Mesothelial cell of epicardium (in vitro differentiated cells): Measurements from ENCODE around the gene ZNF226. TPM values are rescaled to one million over a fixed set of nuclear protein-coding genes. Genes with fewer than 3 reads are reported as not detected.
"Not testable (repeated sequence)": the region's sequence is repeated elsewhere in the genome, so short reads cannot be mapped to it uniquely, and the experiment has no call there.

Experiments
- DNase-seq, 2 experiments: peaks; one replicate each; pipeline ENCODE4 v3.0.0; 2021; ENCODE audit warnings: low spot score in 2 of 2; ENCODE audit not compliant: unreplicated experiment in 2 of 2
- H3K27ac Mint-ChIP-seq: 2 replicates; pipeline ENCODE4 v1.8.0; 2021; ENCODE audit warnings: mixed read lengths
- H3K27me3 Mint-ChIP-seq: 2 replicates; pipeline ENCODE4 v1.8.0; 2021; ENCODE audit warnings: low read depth, mixed read lengths
- H3K36me3 Mint-ChIP-seq: 2 replicates; pipeline ENCODE4 v1.8.0; 2021; ENCODE audit warnings: mixed read lengths
- H3K4me1 Mint-ChIP-seq: 2 replicates; pipeline ENCODE4 v1.8.0; 2021; ENCODE audit warnings: mixed read lengths
- H3K4me3 Mint-ChIP-seq: 2 replicates; pipeline ENCODE4 v1.8.0; 2021; ENCODE audit warnings: mild to moderate bottlenecking, moderate library complexity, mixed read lengths
- H3K9me3 Mint-ChIP-seq: 2 replicates; pipeline ENCODE4 v1.8.0; 2021; ENCODE audit warnings: mixed read lengths
- total RNA-seq: library from RNA; stranded (reverse); gene quantifications from 3 replicates; pipeline ENCODE4 v1.2.1, GENCODE V29; 2021
- TF ChIP-seq, protein P1 (sequence below): fragments of 200-600 bp; sonication (generic); IDR thresholded peaks from one replicate; pipeline ENCODE4 v1.5.0; 2021; ENCODE audit warnings: antibody characterized with exemption; ENCODE audit not compliant: unreplicated experiment

The ZNF226 gene
- total RNA-seq, 1 donor from 2014 or later, result 38.2 TPM

DNA sequence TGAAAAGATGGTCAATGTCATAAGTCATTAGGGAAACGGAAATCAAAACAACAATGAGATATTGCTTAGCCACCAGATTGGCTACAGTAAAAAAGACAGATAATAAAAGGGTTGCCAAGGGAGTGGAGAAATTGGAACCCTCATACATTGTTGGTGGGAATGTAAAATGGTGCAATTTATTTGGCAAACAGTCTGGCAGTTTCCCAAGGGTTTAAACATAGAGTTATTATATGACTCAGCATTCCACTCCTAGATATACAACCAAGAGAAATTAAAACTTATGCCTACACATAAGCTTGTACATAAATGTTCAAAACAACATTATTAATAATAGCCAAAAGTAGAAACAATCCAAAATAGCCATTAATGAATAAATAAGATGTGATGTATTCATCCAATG is 37.6 kb downstream of the ZNF226 start:
- Mint-ChIP-seq H3K4me3 (no peak overlapping the region), H3K9me3 (peaks cover 21% of the 10 kb centered on the region), H3K27ac (no peak overlapping the region), H3K27me3 (peaks cover 15% of the 10 kb centered on the region), H3K4me1 (no peaks in the 10 kb centered on the region), H3K36me3 (peaks cover 5% of the 10 kb centered on the region)
- DNase-seq, result no peak
- TF ChIP-seq, protein P1, sequence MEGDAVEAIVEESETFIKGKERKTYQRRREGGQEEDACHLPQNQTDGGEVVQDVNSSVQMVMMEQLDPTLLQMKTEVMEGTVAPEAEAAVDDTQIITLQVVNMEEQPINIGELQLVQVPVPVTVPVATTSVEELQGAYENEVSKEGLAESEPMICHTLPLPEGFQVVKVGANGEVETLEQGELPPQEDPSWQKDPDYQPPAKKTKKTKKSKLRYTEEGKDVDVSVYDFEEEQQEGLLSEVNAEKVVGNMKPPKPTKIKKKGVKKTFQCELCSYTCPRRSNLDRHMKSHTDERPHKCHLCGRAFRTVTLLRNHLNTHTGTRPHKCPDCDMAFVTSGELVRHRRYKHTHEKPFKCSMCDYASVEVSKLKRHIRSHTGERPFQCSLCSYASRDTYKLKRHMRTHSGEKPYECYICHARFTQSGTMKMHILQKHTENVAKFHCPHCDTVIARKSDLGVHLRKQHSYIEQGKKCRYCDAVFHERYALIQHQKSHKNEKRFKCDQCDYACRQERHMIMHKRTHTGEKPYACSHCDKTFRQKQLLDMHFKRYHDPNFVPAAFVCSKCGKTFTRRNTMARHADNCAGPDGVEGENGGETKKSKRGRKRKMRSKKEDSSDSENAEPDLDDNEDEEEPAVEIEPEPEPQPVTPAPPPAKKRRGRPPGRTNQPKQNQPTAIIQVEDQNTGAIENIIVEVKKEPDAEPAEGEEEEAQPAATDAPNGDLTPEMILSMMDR, result no peak

DNA sequence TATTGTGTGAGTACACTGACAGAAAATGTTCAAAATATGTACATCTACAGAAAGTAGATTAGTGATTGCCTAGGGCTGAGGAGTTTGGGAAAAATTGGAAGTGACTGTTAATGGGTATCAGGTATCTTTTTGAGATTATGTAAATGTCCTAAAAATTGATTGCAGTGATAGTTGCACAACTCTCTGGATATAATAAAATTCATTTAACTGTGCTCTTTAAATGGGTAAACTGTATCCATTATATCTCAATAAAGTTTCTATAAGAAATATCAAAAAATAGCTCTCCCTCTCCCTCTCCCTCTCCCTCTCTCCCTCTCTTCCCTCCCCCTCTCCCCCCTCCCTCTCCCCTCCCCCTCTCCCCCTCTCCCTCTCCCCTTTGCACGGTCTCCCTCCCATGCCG is 38.1 kb downstream of the ZNF226 start:
- no peak overlapping the region for H3K4me3 Mint-ChIP-seq
- H3K27me3 Mint-ChIP-seq, result peaks cover 15% of the 10 kb centered on the region
- H3K27ac Mint-ChIP-seq, result no peak overlapping the region
- H3K4me1 Mint-ChIP-seq, result peaks cover 3% of the 10 kb centered on the region
- peaks cover 5% of the 10 kb centered on the region for H3K36me3 Mint-ChIP-seq
- no peak for DNase-seq
- TF ChIP-seq, protein P1, result no peak
- H3K9me3 Mint-ChIP-seq, result peaks cover 21% of the 10 kb centered on the region

DNA sequence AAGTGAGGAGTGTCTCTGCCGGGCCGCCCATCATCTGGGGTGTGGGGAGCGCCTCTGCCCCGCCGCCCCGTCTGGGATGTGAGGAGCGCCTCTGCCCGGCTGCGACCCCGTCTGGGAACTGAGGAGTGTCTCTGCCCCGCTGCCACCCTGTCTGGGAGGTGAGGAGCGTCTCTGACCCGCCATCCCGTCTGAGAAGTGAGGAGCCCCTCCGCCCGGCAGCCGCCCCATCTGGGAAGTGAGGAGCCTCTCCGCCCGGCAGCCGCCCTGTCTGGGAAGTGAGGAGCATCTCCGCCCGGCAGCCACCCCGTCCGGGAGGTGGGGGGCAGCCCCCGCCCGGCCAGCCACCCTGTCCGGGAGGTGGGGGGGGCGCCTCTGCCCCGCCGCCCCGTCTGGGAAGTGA is 39.0 kb downstream of the ZNF226 start:
- DNase-seq, H3K4me3 Mint-ChIP-seq, H3K27ac Mint-ChIP-seq, H3K4me1 Mint-ChIP-seq, H3K36me3 Mint-ChIP-seq: not testable (repeated sequence)
- peaks cover 15% of the 10 kb centered on the region for H3K27me3 Mint-ChIP-seq
- peaks cover 21% of the 10 kb centered on the region for H3K9me3 Mint-ChIP-seq

DNA sequence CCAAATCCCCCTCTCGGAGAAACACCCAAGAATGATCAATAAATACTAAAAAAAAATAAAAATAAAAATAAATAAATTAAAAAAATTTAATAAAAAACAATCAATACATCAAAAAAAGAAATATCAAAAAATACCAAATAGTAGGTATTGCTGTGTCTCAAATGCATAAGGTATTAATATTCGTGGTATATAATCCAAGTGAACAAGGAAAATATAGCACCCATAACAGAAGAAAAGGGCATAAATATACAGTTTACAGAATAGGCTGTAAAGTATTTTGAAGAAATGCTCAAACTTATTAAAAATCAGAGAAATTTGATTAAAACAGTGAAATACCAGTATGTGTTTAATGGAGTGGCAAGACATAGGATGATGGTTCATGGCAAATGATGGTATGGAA is 39.9 kb downstream of the ZNF226 start:
- Mint-ChIP-seq H3K27ac (no peak overlapping the region), H3K4me1 (peaks cover 6% of the 10 kb centered on the region), H3K27me3 (peaks cover 15% of the 10 kb centered on the region), H3K36me3 (peaks cover 5% of the 10 kb centered on the region), H3K9me3 (peaks cover 21% of the 10 kb centered on the region), H3K4me3 (no peak overlapping the region)
- no peak for DNase-seq
- TF ChIP-seq, protein P1, result no peak

DNA sequence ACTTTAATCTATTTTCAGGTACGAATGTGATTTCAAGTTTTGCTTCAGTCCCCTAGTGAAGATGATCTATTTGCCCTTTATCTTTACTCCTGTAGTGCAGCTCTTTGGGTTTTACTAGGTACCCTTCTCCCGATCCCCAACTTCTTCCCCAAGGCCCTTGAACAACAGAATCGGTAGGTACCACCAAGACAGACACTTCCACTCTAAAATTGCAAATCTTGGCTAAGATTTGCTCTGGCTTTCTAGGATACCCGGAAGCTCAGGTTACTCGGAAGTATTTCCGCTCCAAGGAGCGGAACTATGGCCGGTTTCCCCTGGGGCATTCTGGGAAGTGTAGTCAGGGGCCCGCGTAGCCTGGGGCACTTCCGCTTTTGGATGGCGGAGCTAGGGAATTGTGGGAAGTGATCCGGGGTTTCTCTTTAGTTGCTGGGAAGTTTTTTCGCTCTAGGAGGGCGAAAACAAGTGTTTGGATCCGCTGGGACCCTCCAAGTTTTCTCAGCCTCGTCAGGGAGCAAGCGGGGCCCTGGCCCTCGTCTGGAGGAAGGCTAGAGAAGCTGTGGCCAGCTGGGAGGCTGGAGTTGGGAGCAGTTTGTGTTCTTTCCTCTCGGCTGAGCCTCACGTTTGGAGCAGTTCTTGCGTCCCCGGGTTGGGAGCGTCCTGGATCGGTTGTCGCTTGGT is 42.4 kb downstream of the ZNF226 start:
- peak; percentile 67 to 85 for DNase-seq
- peaks cover 6% of the 10 kb centered on the region for H3K4me1 Mint-ChIP-seq
- H3K27me3 Mint-ChIP-seq, result peaks cover 14% of the 10 kb centered on the region
- H3K4me3 Mint-ChIP-seq, result peak overlapping the region; percentile 91
- H3K9me3 Mint-ChIP-seq, result peaks cover 21% of the 10 kb centered on the region
- peaks cover 5% of the 10 kb centered on the region for H3K36me3 Mint-ChIP-seq
- peak overlapping the region; percentile 96 for H3K27ac Mint-ChIP-seq
- TF ChIP-seq, protein P1, result no peak

DNA sequence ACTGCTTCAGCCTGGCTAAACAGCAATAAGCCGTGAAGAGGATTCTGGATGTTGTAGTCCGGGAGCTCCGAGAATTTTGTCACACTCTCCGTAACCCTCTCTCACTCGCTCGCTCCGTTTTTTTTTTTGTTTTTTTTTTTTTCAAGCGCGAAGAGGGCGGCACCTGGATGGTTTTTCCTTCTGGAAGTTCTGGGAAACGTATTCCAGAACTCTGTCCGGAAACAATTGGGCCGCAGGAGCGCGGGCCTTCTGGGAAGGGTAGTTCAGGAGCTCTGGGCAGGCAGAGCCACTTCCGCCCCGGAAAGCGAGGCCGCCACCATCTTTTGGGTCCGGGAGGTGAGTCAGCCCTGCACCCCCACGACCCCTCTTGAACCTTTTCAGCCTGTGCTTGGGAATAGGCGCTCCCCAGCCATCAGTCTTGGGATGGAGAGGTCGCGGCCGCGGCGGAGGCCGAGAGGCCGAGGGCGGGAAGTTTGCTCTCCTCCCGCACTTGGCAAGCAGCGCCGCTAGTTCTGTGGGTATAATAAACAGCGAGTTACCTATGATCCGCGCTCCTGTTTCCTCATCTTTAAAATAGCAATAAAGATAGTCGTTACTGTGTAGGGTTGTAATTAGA is 47.5 kb downstream of the ZNF226 start, which contains the start of gene ZNF227:
Gene ZNF227 (plus strand): TSS at position 283 of the 616 bp plus-strand sequence. CDS start 5,261 bp downstream, outside the sequence.
- DNase-seq, result peak; percentile 37 to 72
- TF ChIP-seq, protein P1, result no peak
- peaks cover 18% of the 10 kb centered on the region for H3K36me3 Mint-ChIP-seq
- H3K4me1 Mint-ChIP-seq, result peaks cover 17% of the 10 kb centered on the region
- peak within 1 kb of the TSS; percentile 94 for H3K4me3 Mint-ChIP-seq
- peak within 1 kb of the TSS; percentile 88 for H3K27ac Mint-ChIP-seq
- peaks cover 5% of the 10 kb centered on the region for H3K9me3 Mint-ChIP-seq
- no peaks in the 10 kb centered on the region for H3K27me3 Mint-ChIP-seq
